GM19438 (cell line): ENCODE data around the gene PRCD.

ENCODE experiments used
- ATAC-seq: cut with Tn5 transposase; IDR thresholded peaks from one replicate; pipeline ENCODE4 v1.9.1; 2021; ENCODE audit warnings: low read depth; ENCODE audit not compliant: unreplicated experiment

Gene PRCD

DNA sequence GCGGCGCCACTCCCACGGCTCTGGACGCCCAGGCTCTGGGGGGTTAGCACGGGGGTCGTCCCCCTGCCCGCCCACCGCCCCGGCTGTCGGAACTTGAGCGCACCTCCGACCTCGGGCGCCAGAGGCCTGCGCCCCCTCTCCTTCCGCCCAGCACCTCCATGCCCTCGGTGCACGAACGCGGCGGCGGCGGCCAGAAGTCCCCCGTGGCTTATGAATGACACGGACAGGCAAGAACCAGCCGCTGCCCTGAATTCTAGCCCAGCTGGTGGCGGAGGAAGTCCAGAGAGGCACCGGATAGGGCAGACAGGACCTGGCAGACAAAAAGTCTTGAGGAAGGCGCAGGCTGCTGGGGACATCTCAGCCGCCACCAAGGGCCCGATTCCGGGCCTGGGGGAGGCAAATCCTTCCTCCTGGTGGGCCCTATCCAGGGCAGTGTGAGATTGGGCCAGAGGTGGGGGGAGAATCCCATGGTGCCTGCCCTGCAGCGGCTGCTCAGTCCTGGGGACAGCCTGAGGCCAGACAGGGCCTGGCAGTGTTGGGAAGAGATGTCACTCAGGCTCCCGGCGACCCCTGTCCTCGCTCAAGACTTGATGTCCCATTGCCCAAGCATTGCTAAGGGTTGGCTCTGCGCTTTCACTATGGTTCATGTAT lies 1.4 kb upstream of the PRCD start:
- no peak for ATAC-seq

DNA sequence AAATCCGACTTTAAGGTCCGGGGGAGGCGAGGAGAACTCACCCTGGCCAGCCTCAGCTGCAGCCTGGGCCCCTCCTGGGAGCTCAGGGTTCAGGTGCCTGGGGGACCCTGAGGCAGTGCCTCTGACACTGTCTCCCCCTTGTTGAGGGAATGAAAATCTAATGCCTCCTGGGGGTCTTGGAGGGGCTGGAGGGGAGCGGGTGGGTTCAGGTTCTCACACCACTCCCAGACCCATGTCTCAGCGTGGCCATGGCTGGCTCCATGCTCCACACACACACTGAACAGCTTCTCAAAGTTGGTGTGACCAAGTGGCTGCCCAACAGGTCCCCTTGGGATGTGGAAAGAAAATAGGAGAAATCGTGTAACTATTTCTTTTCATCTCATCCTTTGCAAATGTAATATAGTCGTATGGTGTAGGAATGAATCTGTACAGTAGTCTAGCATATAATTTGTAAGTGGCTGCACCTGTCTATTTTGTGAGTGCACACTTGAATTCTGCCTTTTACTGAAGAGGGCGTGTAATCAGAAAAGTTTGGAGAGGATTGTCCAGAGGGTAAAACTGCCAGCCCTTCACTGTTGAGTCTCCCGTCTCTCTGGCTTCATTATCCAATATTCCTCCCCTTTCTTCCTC lies 788 bp upstream of the PRCD start:
- ATAC-seq: no peak

DNA sequence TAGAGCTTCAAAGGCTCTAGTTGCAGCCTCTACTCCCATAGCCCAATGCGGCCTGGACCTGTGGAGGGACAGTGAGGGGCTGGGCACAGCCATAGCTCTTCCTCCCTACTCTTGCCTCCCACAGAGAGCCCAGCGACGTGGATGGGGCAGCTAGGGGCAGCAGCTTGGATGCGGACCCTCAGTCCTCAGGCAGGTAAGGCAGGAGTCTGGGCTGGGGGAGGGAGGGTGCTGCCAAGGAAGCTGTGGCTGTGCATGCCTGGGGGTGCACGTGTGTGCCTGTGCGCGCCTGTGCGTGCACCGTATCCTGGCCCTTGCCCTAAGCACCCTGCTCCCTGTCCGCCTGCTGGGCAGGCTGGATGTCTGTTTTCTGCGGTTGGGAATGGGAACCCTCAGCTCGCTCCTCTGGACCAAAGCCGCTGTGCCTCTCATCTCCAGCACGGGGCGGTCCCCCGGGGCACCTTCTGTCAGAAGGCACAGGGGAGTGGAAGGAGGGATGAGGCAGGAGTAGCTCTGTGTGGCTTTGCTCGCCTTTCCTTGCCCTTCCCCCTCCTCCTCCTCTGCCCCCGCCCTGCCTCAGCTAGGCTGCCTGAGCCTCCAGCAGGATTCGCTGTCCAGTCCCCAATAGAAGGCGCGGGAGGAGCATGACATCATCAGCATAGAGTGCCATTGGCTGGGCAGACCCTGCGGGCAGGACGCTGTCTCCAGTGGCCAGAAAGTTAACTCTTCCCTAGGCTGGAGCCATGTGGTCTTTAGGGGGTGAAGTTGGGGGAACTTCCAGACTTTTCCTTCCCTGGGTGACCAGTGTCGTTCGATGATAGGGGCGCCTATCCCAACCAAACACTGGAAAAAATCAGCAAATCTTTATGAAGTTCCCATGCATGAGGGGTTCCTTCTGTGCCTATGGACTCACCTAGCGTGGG lies 797 bp downstream of the PRCD start:
- no peak for ATAC-seq

DNA sequence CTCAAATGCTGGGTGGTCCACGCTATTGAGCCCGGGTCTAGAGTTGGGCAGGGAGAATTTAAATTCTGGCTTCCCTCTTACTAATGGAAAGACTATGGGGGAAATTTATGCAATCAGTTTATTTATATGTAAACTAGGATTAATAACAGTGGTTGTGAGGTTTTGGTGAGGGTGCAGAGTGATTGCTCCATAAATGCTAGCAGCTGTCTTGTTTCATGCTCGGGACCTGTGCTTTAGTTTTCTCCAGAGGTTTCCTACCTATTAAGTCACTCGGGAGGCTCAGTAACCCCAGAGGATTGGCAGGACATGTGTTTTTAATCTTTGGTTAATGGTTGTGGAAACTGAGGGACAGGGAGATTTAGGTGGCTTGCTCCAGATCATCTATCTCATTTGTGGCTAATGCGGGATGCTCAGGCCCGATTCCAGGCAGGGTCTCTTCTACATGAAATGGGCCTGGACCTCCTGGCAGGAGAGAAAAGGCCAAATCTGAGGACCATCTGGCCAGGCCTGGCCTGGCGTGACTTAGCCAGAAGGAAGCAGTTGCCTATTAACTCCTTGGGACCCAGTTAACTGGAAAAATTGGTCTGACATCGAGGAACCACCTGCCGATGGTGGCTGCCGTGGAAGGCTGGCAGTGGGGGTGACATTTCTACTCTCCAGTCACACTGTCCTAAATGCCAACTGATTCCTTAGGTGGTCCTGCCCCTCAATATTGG lies 2.1 kb downstream of the PRCD start:
- ATAC-seq: no peak

DNA sequence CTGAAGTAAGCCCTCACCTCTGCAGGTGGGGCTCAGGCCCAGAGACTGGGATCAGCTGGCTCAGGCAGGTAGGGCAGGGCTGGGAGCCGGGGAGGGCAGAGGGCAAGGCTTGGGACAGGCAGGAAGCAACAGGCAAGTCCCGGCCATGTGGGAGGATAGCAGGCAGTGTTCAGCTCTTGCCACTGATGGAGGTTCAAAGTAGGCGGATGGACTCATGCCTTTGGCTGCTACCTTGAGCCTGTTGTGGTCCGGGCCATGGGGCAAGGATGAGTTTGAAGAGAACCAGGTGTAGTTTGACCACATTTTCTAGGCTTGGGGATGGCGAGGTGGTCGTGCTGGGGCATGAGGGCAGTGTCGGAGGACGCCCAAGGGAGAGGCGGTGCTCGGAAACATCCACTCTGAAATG lies 2.7 kb downstream of the PRCD start:
- no peak for ATAC-seq

DNA sequence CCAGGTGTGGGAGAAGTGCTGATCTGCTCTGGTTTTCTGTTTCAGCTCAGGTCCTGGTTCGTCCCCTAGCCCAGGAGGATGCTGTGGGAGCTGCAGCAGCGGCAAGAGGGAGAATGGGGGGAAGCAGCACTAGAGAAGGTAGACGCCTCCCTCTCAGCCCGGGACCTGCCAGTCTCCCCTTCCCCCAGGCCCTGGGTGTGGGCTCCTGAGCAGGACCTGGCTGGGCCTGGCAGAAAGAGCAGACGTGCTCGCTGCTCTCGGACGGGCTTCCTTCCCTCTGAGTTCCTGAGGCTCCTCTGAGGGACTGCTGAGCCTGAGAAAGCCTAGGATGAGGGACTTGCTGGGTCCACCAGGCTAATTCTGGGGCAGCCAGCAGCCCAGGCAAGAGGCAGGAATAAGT lies 3.1 kb downstream of the PRCD start:
- no peak for ATAC-seq

DNA sequence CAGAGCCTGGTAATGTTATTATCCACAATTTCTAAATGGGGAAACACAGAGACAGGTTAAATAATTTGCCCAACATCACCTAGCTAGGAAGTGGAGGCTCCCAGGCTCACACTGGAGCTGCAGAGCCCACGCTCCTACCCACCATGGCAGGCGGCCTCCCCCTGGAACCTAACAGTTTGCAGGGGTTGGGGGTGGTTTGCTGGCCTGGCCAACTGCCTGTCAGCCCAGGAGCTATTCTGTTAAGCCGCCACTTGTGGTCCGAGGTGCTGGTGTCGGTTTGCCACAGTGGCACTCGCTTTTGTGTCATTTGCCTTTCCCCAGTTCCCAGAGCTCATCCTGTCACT lies 3.6 kb downstream of the PRCD start:
- no peak for ATAC-seq

DNA sequence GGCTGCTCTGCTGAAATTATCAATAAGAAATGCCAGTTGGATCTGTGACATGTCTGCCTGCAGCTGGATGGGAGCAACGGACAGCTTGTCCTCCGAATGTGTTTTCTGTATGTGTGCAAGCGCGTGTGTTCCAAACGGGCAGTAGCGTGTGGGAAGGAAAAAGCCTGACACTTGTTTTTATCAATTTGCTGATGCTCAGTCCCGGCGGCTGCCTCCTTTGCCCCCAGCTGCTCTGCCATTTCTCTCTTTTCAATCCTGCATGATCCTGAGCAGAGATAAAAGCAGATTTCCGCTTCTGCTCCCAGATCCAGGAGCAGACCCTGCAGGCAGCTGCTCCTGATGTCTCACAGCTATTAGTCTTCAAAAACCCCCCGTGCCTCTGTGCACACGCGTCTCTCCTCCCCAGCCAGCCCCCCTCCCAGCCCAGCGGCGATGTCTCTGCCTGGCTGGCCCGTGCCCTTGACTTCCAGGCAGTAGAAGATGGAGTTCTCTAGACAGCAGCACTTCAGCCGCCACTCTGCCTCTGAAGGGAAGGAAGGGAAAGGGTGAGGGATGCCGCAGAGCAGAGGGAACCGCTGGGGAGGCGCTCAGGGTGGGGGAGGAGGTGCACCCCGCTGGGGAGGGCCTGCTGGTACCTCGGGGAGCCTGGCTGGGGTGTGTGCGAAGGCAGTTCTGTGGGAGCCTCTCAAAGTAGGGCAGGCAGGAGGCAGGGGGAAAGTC lies 4.1 kb downstream of the PRCD start:
- no peak for ATAC-seq

DNA sequence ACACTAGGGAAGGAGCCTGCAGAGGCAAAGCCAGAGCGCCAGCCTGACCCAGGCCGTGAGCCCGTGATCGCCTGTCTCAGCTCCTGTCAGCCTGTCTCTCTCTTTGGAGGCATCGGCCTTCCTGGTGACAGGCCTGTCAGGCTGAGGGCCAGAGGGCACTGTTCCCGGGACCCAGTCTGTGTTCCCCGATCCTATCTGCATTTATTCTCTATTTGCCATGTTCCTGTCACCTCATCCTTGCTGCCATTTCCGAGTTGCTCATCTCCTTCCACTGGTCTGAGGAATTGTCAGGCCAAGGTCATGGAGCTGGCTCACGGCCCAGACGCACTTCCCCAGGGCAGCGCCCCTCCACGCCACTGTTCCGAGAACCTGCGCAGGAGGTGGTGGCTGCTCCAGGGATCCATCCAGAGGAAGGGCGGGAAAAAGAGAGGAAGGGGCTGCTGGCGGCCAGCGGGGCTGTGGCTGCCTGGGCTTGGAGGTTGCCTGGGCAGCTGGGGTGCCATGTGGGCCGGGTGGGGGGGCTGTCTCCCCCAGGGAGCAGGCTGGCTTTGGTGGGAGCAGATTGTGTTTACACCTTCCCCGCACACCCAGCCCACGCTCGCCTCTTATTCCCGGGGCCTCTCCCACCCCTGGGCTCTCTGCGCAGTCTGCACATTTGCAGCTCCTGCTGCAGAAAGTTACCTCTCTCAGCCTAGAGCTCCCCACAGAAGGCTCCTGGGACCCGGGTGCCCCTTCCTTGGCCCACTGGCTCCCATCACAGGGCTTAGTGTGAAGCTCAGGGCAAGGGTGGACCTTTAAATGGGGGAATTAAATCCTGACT lies 4.9 kb downstream of the PRCD start:
- no peak for ATAC-seq

DNA sequence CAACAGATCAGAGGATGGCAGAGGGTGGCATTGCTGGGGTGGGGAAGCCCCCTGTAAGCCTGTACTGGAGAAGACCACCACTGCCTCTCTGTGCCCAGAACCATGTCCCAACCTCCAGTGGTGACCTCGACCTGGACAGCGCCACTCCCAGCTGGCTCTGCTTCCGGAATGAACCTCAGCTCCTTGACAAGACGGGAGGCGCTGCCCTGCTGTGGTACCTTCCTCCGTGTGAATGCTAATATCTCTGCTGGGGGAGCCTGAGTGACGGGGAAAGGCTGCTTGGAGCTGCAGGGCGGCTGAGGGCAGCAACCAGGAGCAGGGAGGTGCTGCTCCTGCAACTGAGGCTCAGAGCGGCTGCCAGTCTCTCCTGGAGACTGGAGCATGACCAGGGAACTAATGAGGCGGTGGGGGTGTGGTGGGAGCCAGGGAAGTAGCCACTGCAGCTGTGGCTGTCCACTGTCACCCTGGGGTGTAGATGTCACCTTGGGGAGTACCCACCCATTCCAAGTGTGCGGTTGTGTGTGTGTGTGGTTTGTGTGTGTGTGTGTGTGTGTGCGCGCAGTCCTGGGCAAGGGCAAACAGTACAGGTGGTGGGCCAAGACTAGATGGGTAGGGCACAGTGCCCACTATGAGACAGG lies 6.2 kb downstream of the PRCD start:
- no peak for ATAC-seq

DNA sequence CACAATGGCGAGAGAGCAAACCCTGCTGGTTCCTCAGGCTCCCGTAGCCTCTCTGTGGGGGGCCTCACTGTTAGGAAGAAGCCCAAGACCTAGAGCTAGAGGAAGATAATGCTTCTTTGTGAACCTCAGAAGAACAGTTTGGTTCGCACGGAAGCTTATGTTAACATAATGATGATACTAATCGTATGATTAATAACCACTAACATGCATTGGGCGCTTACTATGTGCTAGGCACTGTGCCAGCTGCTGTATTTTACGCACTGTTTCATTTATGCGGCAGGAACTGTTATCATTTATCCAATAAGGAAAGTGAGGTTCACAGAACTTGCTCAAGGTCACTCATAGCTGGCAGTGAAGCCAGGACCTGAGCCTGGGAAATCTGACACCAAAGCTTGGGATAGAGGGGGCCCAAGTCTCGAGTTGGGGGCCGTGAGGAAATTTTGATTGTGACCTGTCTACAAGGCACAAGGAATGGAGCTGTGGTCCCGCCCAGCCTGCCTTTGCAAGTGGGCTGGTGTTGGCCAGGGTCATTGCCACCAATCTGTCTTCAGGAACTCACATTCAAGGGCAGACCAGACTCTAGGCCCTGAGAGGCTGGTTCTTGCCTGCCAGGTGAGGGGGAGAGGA lies 6.8 kb downstream of the PRCD start:
- ATAC-seq: no peak

DNA sequence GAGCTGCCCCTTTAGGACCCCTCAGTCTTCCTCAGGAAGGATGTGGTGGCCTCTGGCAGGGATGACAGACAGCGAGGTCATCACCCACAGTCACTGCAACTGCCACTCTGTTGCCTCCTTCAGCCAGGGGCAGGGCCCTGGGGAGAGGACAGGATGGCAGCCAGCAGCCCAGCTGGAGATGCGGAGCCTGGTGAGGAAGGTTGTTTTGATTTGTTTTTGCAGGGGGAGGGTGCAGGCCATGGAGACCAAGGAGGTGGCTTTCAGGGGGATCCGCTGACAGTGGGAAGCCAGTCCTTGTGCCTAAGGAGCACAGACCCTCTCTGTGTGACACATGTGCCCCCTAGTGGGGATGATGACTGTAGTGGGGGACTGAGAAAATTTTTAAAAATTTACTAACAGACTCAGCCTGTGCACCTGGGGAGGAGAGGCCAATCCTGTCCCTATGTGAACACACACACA lies 7.4 kb downstream of the PRCD start:
- no peak for ATAC-seq

DNA sequence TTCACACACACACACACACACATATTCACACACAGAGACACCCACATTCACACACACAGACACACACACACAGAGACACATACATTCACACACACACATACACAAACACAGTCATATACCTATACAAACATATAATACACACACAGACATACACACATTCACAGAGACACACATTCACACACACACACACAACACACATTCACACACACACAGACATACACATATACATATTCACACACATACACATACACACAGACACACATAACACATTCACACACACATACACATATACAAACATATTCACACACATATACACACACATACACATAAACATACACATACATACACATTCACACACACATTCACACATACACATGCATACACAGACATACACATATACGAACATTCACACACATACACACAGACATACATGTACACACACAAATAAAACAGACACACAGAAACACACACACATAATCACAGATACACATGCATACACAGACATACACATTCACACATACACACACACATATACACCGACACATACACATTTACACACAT lies 7.9 kb downstream of the PRCD start:
- ATAC-seq: no peak

DNA sequence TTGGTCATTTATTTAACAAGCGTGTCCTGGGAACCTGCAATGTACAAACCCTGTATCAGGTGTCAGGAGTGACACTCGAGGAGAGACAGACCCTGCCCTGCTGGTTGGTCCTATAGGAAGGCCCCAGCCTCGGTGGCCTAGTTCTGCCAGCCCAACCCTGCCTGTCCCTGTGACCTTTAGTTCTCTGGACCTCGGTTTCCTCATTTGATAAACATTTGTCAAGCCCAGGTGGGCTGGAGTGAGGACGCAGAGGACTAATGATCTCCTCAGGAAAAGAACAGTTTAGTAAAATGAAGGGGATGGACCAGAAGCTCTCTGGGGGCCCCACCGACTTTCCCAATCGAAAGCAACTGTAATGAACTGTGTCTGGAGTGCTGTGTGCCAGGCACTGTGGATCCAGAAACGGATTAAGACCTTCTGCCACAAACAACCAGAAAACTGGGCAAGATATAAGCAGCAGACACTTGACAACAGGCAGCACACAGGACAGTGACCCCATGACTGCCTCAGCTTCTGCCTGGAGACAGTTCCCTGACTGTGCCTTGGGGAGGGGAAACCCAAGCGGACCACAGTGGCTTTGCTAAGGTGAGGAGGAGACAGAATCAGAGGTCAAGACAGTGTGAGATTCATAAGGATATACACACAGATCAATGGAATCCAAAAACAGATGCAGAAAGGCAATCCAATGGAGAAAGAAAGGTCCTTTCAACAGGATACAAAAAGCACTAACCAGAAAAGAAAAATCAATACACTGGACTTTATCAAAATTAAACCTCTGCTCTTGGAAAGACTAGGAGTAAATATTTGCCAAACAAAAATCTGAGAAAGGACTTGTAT lies 8.8 kb downstream of the PRCD start:
- no peak for ATAC-seq

DNA sequence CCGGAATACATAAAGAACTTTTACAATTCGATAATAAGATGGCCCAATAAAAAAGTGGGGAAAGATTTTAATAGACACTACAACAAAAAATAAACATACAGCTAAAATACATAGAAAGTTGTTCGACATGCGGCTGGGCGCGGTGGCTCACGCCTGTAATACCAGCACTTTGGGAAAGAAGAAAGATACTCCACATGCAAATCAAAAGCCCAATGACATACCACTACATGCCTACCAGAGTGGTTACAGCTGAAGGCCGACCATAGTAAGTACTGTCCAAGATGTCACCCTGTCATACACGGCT lies 9.3 kb downstream of the PRCD start:
- no peak for ATAC-seq

DNA sequence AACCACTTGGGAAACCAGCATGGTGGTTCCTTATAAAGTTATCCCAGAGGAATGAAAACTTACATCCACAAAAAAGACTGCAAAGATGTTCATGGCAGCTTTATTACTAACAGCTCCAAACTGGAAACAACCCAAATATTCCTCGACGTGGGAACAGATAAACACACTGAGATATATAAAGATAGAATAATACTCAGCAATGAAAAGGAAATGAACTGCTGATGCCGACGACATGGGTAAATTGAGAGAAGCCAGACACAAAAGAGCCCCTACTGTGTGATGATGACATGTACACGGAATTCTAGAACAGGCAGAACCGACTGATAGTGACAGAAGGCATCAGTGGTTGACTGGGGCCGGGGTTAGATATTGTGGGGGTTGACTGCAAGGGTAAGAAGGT lies 9.7 kb downstream of the PRCD start:
- ATAC-seq: no peak

DNA sequence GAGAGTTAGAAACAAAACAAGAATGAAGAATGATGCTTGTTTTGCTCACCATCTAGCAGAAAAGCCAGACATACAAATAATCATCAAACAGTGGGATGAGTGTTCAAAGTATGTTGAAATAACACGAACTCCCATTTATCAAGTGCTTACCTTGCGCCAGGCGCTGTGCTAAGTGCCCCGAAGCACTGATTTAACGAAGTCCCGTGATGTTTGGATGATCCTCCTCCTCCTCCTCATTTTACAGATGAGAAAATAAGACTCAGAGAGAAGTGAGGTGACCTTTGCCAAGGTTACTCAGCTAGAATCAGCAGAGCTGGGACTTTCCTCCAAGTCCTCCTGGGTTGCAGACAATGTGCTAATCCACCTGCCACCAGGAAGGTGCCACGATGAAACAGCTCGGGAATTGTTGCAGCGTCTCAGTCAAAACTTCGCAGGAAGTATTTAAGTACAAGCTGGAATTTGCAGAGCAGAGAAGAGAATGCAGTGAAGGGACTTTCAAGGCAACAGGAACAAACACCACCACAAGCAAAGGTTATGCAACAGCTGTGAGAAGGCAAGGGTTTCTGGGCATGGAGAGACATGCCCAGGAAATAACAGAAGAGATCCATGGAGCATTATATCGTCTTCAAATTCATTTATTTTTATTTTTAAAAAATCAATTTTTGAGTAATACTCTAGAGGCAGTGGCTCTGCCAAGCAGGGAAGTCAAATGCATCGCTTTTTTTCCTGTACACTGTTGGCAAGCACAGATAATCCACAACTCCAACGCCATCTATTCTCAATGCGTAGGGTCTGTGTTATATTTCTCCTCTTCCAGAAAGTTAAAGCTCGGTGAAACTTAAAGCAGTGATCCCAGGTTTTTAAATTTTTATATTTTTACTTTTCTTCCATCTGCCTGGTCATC lies 11.1 kb downstream of the PRCD start:
- ATAC-seq: no peak
